Measurements from ENCODE around the gene HTT.

DNA sequence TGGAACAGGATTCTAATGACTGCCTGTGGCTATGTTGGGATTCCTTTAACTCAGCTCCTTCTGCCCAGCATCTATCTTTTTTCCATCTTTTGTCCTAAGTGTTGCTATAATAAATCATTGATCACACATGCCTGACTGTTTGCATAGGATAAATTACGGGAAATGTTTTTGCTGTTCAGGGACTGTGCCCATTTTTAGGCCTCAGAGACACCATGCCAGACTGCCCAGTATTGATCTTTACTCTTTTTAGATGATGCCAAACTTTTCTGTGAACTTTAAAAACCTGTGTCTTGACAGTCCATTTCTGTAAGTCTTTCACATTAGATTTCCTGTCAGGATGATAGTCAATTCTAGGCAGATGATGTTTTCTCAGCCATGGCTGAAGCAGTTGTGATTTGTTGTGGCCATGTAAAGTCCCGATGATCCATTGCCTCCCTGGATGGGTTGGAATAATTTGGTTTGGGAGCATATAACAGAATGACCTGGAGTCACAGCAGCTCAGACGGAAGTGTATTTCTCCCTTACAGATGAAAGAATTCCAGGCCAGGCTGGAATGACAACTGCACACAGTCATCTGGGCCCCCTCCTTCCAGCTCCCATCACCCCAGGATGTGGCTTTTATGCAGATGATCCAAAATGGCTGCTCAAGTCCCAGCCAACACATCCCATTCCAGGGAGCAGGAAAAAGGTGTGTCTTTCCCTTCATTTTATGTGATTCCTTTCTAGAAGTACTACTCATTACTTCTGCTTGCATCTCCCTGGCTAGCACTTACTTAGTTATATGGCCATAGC, 3.6 kb upstream of the HTT start:
- TF ChIP-seq, protein P1, sequence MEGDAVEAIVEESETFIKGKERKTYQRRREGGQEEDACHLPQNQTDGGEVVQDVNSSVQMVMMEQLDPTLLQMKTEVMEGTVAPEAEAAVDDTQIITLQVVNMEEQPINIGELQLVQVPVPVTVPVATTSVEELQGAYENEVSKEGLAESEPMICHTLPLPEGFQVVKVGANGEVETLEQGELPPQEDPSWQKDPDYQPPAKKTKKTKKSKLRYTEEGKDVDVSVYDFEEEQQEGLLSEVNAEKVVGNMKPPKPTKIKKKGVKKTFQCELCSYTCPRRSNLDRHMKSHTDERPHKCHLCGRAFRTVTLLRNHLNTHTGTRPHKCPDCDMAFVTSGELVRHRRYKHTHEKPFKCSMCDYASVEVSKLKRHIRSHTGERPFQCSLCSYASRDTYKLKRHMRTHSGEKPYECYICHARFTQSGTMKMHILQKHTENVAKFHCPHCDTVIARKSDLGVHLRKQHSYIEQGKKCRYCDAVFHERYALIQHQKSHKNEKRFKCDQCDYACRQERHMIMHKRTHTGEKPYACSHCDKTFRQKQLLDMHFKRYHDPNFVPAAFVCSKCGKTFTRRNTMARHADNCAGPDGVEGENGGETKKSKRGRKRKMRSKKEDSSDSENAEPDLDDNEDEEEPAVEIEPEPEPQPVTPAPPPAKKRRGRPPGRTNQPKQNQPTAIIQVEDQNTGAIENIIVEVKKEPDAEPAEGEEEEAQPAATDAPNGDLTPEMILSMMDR (IDR thresholded peaks at IDR 0.05 in 2 of 3, conservative IDR thresholded peaks at IDR 0.05 in 1 of 3; ENCODE audit: insufficient read depth in 2 of 3, low read depth in 1 of 3, low read length in 3 of 3): no peak
- TF ChIP-seq, protein P2, sequence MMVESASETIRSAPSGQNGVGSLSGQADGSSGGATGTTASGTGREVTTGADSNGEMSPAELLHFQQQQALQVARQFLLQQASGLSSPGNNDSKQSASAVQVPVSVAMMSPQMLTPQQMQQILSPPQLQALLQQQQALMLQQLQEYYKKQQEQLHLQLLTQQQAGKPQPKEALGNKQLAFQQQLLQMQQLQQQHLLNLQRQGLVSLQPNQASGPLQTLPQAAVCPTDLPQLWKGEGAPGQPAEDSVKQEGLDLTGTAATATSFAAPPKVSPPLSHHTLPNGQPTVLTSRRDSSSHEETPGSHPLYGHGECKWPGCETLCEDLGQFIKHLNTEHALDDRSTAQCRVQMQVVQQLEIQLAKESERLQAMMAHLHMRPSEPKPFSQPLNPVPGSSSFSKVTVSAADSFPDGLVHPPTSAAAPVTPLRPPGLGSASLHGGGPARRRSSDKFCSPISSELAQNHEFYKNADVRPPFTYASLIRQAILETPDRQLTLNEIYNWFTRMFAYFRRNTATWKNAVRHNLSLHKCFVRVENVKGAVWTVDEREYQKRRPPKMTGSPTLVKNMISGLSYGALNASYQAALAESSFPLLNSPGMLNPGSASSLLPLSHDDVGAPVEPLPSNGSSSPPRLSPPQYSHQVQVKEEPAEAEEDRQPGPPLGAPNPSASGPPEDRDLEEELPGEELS (CRISPR knock-in tag; IDR thresholded peaks at IDR 0.05; ENCODE audit: borderline replicate concordance): no peak
